ENCODE measurements around the gene CHMP4A.

- TF ChIP-seq POLR2A (IDR thresholded peaks at IDR 0.05; ENCODE audit: extremely low read depth, insufficient read length) = no peak
- TF ChIP-seq CTCF (IDR thresholded peaks at IDR 0.05; ENCODE audit: low read depth, low read length) = no peak
- no peak for TF ChIP-seq MYC (IDR thresholded peaks at IDR 0.05; ENCODE audit: low read depth, low read length)
Measured at GRCh38 chr14:24255438-24255837, 42.1 kb upstream of the CHMP4A start.
